ENCODE results near the gene OSBPL2.

DNA sequence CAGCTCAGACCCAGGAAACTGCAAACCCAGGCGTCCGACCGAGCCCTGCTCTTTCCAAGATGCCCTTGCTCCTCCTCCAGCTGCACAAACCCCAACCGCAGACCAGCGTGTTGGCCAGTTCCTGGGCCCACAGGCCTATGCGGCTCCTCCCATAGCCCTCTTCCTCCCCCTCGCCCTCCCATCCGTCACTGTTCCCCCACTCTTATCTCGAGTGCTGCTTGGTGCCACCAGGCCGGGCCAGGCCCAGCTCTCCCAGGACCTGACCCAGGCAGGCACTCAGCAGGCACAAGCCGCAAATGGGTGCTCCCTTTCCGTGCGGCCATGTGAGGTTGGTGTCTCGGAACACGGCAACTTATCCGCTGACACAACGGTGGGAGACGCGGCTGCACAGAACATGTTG, 93.0 kb downstream of the OSBPL2 start:
- TF ChIP-seq, protein P1, sequence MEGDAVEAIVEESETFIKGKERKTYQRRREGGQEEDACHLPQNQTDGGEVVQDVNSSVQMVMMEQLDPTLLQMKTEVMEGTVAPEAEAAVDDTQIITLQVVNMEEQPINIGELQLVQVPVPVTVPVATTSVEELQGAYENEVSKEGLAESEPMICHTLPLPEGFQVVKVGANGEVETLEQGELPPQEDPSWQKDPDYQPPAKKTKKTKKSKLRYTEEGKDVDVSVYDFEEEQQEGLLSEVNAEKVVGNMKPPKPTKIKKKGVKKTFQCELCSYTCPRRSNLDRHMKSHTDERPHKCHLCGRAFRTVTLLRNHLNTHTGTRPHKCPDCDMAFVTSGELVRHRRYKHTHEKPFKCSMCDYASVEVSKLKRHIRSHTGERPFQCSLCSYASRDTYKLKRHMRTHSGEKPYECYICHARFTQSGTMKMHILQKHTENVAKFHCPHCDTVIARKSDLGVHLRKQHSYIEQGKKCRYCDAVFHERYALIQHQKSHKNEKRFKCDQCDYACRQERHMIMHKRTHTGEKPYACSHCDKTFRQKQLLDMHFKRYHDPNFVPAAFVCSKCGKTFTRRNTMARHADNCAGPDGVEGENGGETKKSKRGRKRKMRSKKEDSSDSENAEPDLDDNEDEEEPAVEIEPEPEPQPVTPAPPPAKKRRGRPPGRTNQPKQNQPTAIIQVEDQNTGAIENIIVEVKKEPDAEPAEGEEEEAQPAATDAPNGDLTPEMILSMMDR (IDR thresholded peaks at IDR 0.05 in 8 of 11, conservative IDR thresholded peaks at IDR 0.05 in 3 of 11), result no peak
- no peak for TF ChIP-seq POLR2AphosphoS5 (IDR thresholded peaks at IDR 0.05)
- TF ChIP-seq POLR2A (IDR thresholded peaks at IDR 0.05), result no peak

Measured in spleen (tissue), 7 donors.